Measurements from ENCODE around the gene KCNK6. TPM values are rescaled to one million over a fixed set of nuclear protein-coding genes. Genes with fewer than 3 reads are reported as not detected.

Gene KCNK6
- total and polyA plus RNA-seq, 4 donors: 1.2 to 4.6 (median 2.7) TPM

- no peak for TF ChIP-seq RXRA (IDR thresholded peaks at IDR 0.05)
Measured at GRCh38 chr19:38304866-38305429, 14.7 kb upstream of the KCNK6 start (continued).

- H3K27ac ChIP-seq (ENCODE audit: low read depth in 1 of 2, low read length in 2 of 2): no peak overlapping the region
- DNase-seq (ENCODE audit: low spot score): no peak
- H3K4me3 ChIP-seq (ENCODE audit: low read depth in 1 of 3, low read length in 3 of 3): no peak overlapping the region
- H3K9ac ChIP-seq (ENCODE audit: low read depth in 1 of 2, low read length in 2 of 2): no peak overlapping the region
- peaks cover 6 to 17% (median 7%) of the 10 kb centered on the region in 4 donors for H3K36me3 ChIP-seq (ENCODE audit: control insufficient read depth in 4 of 4, insufficient read depth in 3 of 4, low read depth in 1 of 4, low read length in 3 of 4)
- H3K4me1 ChIP-seq (ENCODE audit: control insufficient read depth in 4 of 4, insufficient read depth in 4 of 4, low read length in 3 of 4): no peaks in the 10 kb centered on the region
- no peaks in the 10 kb centered on the region for H3K27me3 ChIP-seq (ENCODE audit: control insufficient read depth in 4 of 4, insufficient read depth in 4 of 4, low read length in 3 of 4)
- TF ChIP-seq ATF3 (IDR thresholded peaks at IDR 0.05) (no peak), YY1 (IDR thresholded peaks at IDR 0.05) (no peak), RAD21 (IDR thresholded peaks at IDR 0.05) (no peak), HNF4A (conservative IDR thresholded peaks at IDR 0.05) (no peak), SP1 (IDR thresholded peaks at IDR 0.05) (no peak), TAF1 (conservative IDR thresholded peaks at IDR 0.05) (no peak), JUND (IDR thresholded peaks at IDR 0.05) (no peak), RXRA (IDR thresholded peaks at IDR 0.05) (no peak), CTCF (IDR thresholded peaks at IDR 0.05; ENCODE audit: low read depth, low read length, missing input control) (no peak)
- no peaks in the 10 kb centered on the region for H3K9me3 ChIP-seq (ENCODE audit: control insufficient read depth in 4 of 4, low read length in 3 of 4)
- WGBS: 97% methylated on average over 3 of the region's 3 CpGs
Measured at GRCh38 chr19:38306236-38306635, 13.4 kb upstream of the KCNK6 start.

- Histone ChIP-seq H3K27me3 (ENCODE audit: control insufficient read depth in 4 of 4, insufficient read depth in 4 of 4, low read length in 3 of 4) (no peaks in the 10 kb centered on the region), H3K27ac (ENCODE audit: low read depth in 1 of 2, low read length in 2 of 2) (no peak overlapping the region), H3K9me3 (ENCODE audit: control insufficient read depth in 4 of 4, low read length in 3 of 4) (no peaks in the 10 kb centered on the region), H3K4me1 (ENCODE audit: control insufficient read depth in 4 of 4, insufficient read depth in 4 of 4, low read length in 3 of 4) (no peaks in the 10 kb centered on the region), H3K36me3 (ENCODE audit: control insufficient read depth in 4 of 4, insufficient read depth in 3 of 4, low read depth in 1 of 4, low read length in 3 of 4) (peaks cover 6 to 17% (median 7%) of the 10 kb centered on the region in 4 donors), H3K4me3 (ENCODE audit: low read depth in 1 of 3, low read length in 3 of 3) (no peak overlapping the region), H3K9ac (ENCODE audit: low read depth in 1 of 2, low read length in 2 of 2) (no peak overlapping the region)
- TF ChIP-seq TAF1 (conservative IDR thresholded peaks at IDR 0.05) (no peak), FOXA2 (IDR thresholded peaks at IDR 0.05) (no peak), GABPA (IDR thresholded peaks at IDR 0.05 in 1 of 2, conservative IDR thresholded peaks at IDR 0.05 in 1 of 2) (no peak), YY1 (IDR thresholded peaks at IDR 0.05) (no peak), ZBTB33 (IDR thresholded peaks at IDR 0.05) (no peak), HNF4G (IDR thresholded peaks at IDR 0.05) (no peak), NR2F2 (IDR thresholded peaks at IDR 0.05) (no peak), ATF3 (IDR thresholded peaks at IDR 0.05) (no peak), CTCF (IDR thresholded peaks at IDR 0.05; ENCODE audit: low read depth, low read length, missing input control) (no peak)
- DNase-seq (ENCODE audit: low spot score): no peak
- 97% methylated on average over 4 of the region's 4 CpGs for WGBS
Measured at GRCh38 chr19:38307076-38307475, 12.6 kb upstream of the KCNK6 start.
